GM04504 (cell line): ENCODE measurements around the gene CTNNA2.

Experiments
- DNase-seq: peaks from one replicate; pipeline ENCODE4 v3.0.0-alpha.2; 2012; ENCODE audit warnings: low read depth

CTNNA2 gene

DNA sequence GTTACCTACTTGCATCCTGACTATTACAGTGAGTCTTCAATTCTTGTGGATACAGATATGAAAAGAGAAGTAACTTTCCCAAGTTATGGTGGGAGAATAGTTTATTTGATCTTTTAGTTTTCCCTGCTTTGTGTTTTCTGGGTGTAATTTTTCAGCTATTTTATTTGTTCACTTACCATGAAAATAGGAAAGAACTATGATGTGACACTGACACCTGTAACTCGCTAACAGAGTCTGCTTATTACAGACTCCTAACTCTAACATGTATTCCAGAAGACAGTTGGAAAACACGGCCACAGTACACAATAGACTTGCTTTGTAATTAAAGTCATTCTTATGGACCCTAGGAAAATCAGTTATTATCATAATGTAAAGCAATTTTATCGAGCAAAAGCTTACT, 468.5 kb downstream of the CTNNA2 start:
- no peak for DNase-seq

DNA sequence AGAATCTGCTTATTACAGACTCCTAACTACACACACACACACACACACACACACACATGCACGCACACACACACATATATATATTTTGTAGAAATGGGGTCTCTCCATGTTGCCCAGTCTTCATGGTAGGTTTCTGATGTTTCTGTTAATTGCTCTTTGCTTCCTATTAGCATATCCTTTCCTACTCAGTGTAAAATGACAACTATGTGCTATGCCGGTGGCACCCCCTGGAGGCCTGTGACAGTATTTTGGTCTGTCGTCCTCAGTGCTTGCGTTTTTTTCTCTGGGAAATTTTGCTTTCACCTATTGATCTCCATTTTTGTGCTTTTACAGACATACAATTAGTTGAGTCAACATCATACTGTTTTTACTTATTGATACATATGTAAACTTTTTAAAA, 469.6 kb downstream of the CTNNA2 start:
- DNase-seq: no peak

DNA sequence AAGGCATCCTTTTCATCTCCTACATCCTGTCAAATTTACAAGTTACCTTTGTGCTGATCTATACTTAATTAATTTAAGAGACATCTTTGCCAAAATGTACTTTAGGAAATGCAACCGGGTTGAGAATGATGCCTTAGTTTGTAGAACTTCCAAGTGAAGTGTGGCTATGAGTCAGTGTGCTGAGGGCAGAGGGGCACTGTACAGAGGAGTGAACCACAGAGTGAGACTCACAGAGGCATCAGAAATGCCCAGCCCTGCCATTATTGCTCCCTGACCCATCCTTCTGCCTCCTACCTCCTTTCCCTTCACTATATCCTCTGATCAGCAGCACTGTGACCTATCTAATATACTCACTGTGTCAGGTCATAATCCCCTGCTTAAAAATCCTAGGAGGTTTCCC, 471.6 kb downstream of the CTNNA2 start:
- no peak for DNase-seq

DNA sequence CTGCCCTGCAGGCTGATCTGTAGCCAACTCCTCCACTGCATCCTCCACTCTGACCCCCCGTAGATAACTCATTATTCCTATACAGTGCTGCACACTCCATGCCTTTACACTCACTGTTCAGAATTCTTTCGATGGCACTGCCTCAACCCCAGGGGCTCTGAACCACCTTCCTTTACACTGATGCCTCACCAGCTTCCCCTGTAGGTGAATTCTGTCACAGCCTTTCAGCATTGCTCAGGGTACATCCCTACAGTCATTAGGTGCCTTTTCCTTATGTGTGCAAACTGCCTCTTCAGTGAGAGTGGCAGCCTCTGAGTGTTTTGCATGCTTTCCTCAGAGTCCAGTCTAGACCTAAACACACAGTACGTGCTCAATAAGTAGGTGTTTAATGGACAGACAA, 472.3 kb downstream of the CTNNA2 start:
- DNase-seq: no peak

- DNase-seq: no peak
Measured at GRCh38 chr2:79985571-79985970, 472.7 kb downstream of the CTNNA2 start.

- DNase-seq: peak; percentile 31
Measured at GRCh38 chr2:79993144-79993543, 480.3 kb downstream of the CTNNA2 start.

- no peak for DNase-seq
Measured at GRCh38 chr2:79994161-79994560, 481.3 kb downstream of the CTNNA2 start.

DNA sequence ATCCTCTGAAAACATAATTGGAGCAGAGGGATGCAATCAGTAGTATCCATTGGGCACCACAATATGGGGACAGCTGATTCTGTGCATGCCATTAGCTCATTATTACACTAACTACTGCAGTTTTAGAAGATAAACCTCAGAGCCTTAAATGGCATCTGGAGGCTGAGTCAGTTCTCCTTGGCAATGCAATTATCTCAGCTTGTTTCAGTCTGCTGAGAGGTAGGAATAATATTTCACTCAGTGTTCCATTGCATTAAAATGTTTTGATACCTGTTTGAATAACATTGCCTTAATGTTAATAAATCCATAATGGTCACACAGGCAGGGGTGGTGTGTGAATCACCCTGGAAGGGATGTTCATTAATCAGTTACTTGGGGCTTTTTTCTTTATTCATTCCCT, 482.1 kb downstream of the CTNNA2 start:
- no peak for DNase-seq

GRCh38 chr2:79996709-79997108, 483.9 kb downstream of the CTNNA2 start:
- DNase-seq: no peak

GRCh38 chr2:80001701-80002101, 488.9 kb downstream of the CTNNA2 start:
- peak; percentile 21 for DNase-seq

- no peak for DNase-seq
Measured at GRCh38 chr2:80002112-80002511, 489.3 kb downstream of the CTNNA2 start.

GRCh38 chr2:80002568-80003157, 489.8 kb downstream of the CTNNA2 start:
- DNase-seq: no peak

- DNase-seq: no peak
Measured at GRCh38 chr2:80007777-80008503, 495.1 kb downstream of the CTNNA2 start.

DNA sequence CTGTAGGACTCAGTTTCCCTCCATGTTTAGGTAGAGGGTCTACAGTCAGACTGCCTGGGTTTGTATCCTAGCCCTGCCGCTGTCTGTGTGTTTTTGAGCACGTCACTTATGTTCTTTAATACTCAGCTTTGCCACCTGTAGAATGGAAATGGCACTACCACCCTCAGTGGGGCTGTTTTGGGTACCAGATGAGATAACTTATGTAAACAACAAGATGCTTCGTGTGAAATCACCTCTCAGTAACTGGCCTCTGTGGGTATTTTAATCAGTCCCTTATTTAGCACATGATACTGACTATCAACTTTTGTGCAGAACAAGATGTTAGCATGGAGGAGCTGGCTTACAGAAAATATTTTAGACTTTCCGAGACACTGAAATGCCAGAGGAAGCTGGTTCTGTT, 495.7 kb downstream of the CTNNA2 start:
- DNase-seq: no peak

DNA sequence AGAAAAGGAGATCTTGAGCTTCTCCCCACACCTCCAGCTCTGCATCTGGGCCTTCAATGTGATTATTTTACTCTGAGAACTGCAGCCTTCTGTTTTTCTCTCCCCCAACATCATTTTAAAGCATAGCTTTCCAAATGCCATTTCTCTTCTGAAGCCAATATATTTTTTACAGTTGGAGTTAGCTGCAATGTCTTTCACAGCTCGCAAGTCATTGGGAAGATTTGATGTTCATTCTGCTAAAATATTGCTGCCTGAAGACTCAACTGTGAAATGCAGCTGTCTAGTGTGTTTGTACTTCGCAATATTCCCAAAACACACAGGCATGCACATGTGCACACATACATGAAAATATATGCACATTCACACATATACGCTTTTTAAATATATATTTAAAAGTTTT, 496.4 kb downstream of the CTNNA2 start:
- DNase-seq: no peak

DNA sequence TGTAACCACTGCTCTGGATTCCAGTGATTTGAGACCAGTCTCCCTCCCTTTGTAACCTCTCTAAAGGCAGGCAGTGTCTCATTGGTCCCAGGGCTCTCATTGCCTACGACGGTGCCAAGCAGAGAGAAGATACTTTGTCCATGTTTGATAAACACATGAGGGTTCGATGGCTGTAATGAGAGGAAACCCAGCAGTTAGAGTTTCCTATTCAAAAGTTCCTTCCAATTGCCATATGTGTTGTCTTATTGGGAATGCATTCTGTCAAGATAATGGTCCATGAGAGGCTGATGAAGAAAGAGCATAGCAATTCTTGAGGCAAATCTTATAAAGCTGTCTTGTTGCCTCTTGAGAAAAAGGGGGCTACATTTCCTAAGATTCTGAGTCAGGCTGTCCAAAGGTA, 499.2 kb downstream of the CTNNA2 start:
- no peak for DNase-seq

DNA sequence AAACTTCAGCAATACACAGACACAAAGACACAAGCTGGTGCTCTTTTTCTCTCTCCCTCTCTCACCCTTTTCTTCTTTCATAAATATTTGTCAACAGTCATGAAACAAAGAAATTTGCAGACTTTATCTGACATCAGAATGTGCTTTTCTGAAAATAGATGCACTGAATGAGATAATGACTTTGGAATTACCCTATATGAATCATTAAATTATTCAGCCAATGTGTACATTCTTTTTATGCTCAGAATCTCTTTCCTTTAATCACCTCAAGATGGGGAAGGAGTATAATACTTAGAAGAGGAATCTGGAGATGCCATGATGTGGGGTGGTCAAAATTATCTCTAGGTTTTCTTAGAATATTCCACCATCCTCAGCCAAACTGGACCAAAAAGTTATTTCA, 501.8 kb downstream of the CTNNA2 start:
- no peak for DNase-seq

- DNase-seq: no peak
Measured at GRCh38 chr2:80016171-80016570, 503.3 kb downstream of the CTNNA2 start.

DNA sequence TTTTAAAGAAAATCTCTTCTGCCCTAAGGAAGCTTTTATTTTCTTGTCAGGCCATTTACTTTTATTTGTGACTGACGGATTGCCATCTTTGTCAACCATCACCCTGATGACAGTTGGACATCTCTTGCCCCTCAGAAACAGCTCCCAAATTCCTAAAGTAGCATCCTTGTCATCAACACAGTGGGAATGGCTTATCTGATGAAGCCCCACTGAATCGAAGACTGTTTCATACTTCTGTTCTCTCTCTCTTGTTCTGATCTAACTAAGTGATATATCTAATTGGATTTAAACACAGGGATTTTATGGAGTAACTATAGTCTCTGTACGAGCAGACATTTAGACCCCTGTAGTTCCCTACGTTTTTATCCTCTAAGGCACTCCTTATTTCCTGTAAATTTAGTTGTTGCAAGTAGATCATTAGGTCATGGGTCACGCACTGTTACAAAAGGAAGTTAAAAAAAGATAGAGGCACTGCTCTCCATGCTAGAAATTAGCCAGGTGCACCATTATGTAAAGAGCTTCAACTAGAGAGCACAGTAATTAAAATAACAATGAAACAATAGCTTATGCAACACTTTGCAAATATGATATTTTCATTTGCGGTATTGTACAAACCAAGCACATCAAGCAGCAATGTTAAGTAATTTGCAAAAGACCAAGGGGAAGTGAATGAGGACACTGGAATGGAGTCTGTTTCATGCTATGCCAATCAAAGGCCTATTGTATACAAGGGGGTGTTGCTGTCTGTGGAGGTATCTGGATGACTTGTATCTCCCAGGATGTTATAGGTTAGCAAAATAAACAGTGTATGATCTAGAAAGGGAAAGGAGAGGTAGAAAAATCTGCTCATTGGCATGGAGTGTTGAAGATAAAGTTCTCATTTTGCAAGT, 507.0 kb downstream of the CTNNA2 start:
- DNase-seq: no peak

- DNase-seq: no peak
Measured at GRCh38 chr2:80022018-80022417, 509.2 kb downstream of the CTNNA2 start.

GRCh38 chr2:80026040-80026729, 513.3 kb downstream of the CTNNA2 start:
- DNase-seq: no peak

- no peak for DNase-seq
Measured at GRCh38 chr2:80028051-80028450, 515.2 kb downstream of the CTNNA2 start.
